HEK293T (cell line): ENCODE data around the gene CHRNA7.

Experiments
- BHLHE40 ChIP-seq: fragments of 450-650 bp; IDR thresholded peaks from 2 replicates; pipeline ENCODE4 v1.6.1; 2016; ENCODE audit warnings: mild to moderate bottlenecking, moderate library complexity, borderline replicate concordance
- CTBP1 ChIP-seq: fragments of 450-650 bp; IDR thresholded peaks from 2 replicates; pipeline ENCODE4 v1.6.1; 2016; ENCODE audit warnings: borderline replicate concordance
- FOXA1 ChIP-seq: fragments of 450-650 bp; IDR thresholded peaks from 2 replicates; pipeline ENCODE4 v1.6.1; 2016; ENCODE audit warnings: mild to moderate bottlenecking
- FOXK2 ChIP-seq: fragments of 450-650 bp; IDR thresholded peaks from 2 replicates; pipeline ENCODE4 v1.6.1; 2016; ENCODE audit warnings: mild to moderate bottlenecking
- FOXM1 ChIP-seq: fragments of 450-650 bp; IDR thresholded peaks from 2 replicates; pipeline ENCODE4 v1.6.1; 2017; ENCODE audit warnings: mild to moderate bottlenecking, borderline replicate concordance
- HDGF ChIP-seq: fragments of 450-650 bp; IDR thresholded peaks from 2 replicates; pipeline ENCODE4 v1.6.1; 2017; ENCODE audit warnings: antibody characterized with exemption, borderline replicate concordance
- L3MBTL2 ChIP-seq: fragments of 450-650 bp; conservative IDR thresholded peaks from 2 replicates; pipeline ENCODE4 v1.6.1; 2016; ENCODE audit warnings: mild to moderate bottlenecking
- LEF1 ChIP-seq: fragments of 450-650 bp; IDR thresholded peaks from 2 replicates; pipeline ENCODE4 v1.6.1; 2017; ENCODE audit warnings: mild to moderate bottlenecking, borderline replicate concordance
- NFRKB ChIP-seq: fragments of 450-650 bp; IDR thresholded peaks from 2 replicates; pipeline ENCODE4 v1.6.1; 2016; ENCODE audit warnings: mild to moderate bottlenecking, moderate library complexity
- SP1 ChIP-seq: fragments of 450-650 bp; IDR thresholded peaks from 2 replicates; pipeline ENCODE4 v1.6.1; 2017
- ZNF384 ChIP-seq: fragments of 450-650 bp; IDR thresholded peaks from 2 replicates; pipeline ENCODE4 v1.6.1; 2016

- TF ChIP-seq FOXK2 (no peak), BHLHE40 (no peak), CTBP1 (no peak), FOXM1 (no peak), ZNF384 (no peak), SP1 (no peak), L3MBTL2 (no peak), LEF1 (no peak), FOXA1 (no peak), NFRKB (no peak), HDGF (no peak)
Observed at GRCh38 chr15:32119694-32120330, 89.5 kb downstream of the CHRNA7 start.
